ENCODE data around the gene TLK2. TPM values are rescaled to one million over a fixed set of nuclear protein-coding genes. Genes with fewer than 3 reads are reported as not detected.
"Not testable (repeated sequence)": the region's sequence is repeated elsewhere in the genome, so short reads cannot be mapped to it uniquely, and the experiment has no call there.

TLK2 gene
- polyA plus RNA-seq, 1 donor (not counting 4 experiments of a cell fraction or from before 2014, with no cell fraction given) = 33.4 TPM

DNA sequence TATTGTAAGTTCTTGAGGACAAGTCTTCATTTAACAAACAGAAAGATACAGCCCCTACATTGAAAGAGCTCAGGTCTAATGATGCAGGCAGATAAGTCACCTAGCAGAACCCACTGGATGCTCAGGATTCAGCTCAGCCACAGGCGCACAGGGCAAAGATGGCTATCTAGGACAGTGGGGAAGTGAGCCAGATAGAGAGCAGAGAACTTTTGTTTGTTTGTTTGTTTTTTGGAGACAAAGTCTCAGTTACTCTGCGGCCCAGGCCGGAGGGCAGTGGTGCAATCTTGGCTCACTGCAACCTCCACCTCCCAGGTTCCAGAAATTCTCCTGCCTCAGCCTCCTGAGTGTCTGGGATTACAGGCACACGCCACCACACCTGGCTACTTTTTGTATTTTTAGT, 34.6 kb upstream of the TLK2 start:
- no peak overlapping the region for H3K27ac ChIP-seq (ENCODE audit: control insufficient read depth, insufficient read depth, low read length)
- no peak overlapping the region for H3K4me2 ChIP-seq (ENCODE audit: control insufficient read depth, extremely low read depth, insufficient read depth, low read depth, low read length)
- H2AFZ ChIP-seq (ENCODE audit: control insufficient read depth, low read length) = no peak overlapping the region
- dilution Hi-C loops (cut with MboI; ENCODE audit: extremely low pct_ligation_motif_present, low sequenced_read_pairs) = no loop called here
- no peaks in the 10 kb centered on the region for H3K27me3 ChIP-seq (ENCODE audit: control insufficient read depth, extremely low read depth, insufficient read depth, low read length)
- H3K9ac ChIP-seq (ENCODE audit: control insufficient read depth, extremely low read depth, insufficient read depth, low read length) = no peak overlapping the region
- H3K4me1 ChIP-seq (ENCODE audit: control insufficient read depth, extremely low read depth, insufficient read depth, low read length) = no peaks in the 10 kb centered on the region
- no peak for DNase-seq (ENCODE audit: low read depth, low spot score)
- no peak for FAIRE-seq
- no peaks in the 10 kb centered on the region for H4K20me1 ChIP-seq (ENCODE audit: control insufficient read depth, extremely low read depth, insufficient read depth, low read length)
- no peak for TF ChIP-seq EZH2 (IDR thresholded peaks at IDR 0.05; ENCODE audit: low read length)
- TF ChIP-seq, protein P1, sequence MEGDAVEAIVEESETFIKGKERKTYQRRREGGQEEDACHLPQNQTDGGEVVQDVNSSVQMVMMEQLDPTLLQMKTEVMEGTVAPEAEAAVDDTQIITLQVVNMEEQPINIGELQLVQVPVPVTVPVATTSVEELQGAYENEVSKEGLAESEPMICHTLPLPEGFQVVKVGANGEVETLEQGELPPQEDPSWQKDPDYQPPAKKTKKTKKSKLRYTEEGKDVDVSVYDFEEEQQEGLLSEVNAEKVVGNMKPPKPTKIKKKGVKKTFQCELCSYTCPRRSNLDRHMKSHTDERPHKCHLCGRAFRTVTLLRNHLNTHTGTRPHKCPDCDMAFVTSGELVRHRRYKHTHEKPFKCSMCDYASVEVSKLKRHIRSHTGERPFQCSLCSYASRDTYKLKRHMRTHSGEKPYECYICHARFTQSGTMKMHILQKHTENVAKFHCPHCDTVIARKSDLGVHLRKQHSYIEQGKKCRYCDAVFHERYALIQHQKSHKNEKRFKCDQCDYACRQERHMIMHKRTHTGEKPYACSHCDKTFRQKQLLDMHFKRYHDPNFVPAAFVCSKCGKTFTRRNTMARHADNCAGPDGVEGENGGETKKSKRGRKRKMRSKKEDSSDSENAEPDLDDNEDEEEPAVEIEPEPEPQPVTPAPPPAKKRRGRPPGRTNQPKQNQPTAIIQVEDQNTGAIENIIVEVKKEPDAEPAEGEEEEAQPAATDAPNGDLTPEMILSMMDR (optimal IDR thresholded peaks at IDR 0.05 in 1 of 3, IDR thresholded peaks at IDR 0.05 in 1 of 3, conservative IDR thresholded peaks at IDR 0.05 in 1 of 3; ENCODE audit: extremely low read depth in 1 of 3, insufficient read depth in 2 of 3, low read length in 3 of 3) = no peak
- no peaks in the 10 kb centered on the region for H3K9me3 ChIP-seq (ENCODE audit: control insufficient read depth, low read depth, low read length)
- H3K4me3 ChIP-seq (ENCODE audit: control insufficient read depth in 2 of 3, extremely low read depth in 1 of 3, insufficient read depth in 2 of 3, low read depth in 1 of 3, low read length in 3 of 3) = no peak overlapping the region
- no peaks in the 10 kb centered on the region for H3K9me1 ChIP-seq (ENCODE audit: control insufficient read depth, extremely low read depth, insufficient read depth, low read length)
- H3K36me3 ChIP-seq (ENCODE audit: control insufficient read depth in 2 of 2, extremely low read depth in 1 of 2, insufficient read depth in 2 of 2, low read length in 2 of 2) = peaks cover 8 to 19% of the 10 kb centered on the region in 2 experiments
- H3K79me2 ChIP-seq (ENCODE audit: control insufficient read depth, insufficient read depth, low read length) = no peaks in the 10 kb centered on the region

DNA sequence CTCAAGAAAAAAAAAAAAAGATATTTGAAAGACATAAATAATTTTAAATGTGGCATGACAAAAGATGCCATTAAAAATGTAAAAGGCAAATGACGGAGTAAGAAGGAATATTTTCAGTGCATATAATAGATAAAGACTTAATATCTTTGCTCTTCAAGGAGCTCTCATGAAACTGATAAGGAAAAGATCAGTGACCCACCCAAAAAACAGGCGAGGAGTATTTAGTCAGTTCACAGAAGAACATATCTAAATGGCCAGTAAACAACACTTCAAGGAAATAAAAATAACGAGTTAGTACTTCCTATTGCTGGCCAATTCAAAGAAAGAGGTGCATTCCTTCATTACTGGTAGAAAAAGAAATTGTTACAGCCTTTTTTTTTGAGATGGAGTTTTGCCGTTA, 32.8 kb upstream of the TLK2 start:
- H3K4me1 ChIP-seq (ENCODE audit: control insufficient read depth, extremely low read depth, insufficient read depth, low read length); DNase-seq (ENCODE audit: low read depth, low spot score); H3K4me3 ChIP-seq (ENCODE audit: control insufficient read depth in 2 of 3, extremely low read depth in 1 of 3, insufficient read depth in 2 of 3, low read depth in 1 of 3, low read length in 3 of 3); H3K9ac ChIP-seq (ENCODE audit: control insufficient read depth, extremely low read depth, insufficient read depth, low read length); H3K4me2 ChIP-seq (ENCODE audit: control insufficient read depth, extremely low read depth, insufficient read depth, low read depth, low read length); H3K9me3 ChIP-seq (ENCODE audit: control insufficient read depth, low read depth, low read length); H3K27me3 ChIP-seq (ENCODE audit: control insufficient read depth, extremely low read depth, insufficient read depth, low read length); H2AFZ ChIP-seq (ENCODE audit: control insufficient read depth, low read length); H3K27ac ChIP-seq (ENCODE audit: control insufficient read depth, insufficient read depth, low read length); FAIRE-seq; H3K79me2 ChIP-seq (ENCODE audit: control insufficient read depth, insufficient read depth, low read length); H4K20me1 ChIP-seq (ENCODE audit: control insufficient read depth, extremely low read depth, insufficient read depth, low read length); H3K9me1 ChIP-seq (ENCODE audit: control insufficient read depth, extremely low read depth, insufficient read depth, low read length); dilution Hi-C loops (cut with MboI; ENCODE audit: extremely low pct_ligation_motif_present, low sequenced_read_pairs): not testable (repeated sequence)
- peaks cover 8 to 17% of the 10 kb centered on the region in 2 experiments for H3K36me3 ChIP-seq (ENCODE audit: control insufficient read depth in 2 of 2, extremely low read depth in 1 of 2, insufficient read depth in 2 of 2, low read length in 2 of 2)

DNA sequence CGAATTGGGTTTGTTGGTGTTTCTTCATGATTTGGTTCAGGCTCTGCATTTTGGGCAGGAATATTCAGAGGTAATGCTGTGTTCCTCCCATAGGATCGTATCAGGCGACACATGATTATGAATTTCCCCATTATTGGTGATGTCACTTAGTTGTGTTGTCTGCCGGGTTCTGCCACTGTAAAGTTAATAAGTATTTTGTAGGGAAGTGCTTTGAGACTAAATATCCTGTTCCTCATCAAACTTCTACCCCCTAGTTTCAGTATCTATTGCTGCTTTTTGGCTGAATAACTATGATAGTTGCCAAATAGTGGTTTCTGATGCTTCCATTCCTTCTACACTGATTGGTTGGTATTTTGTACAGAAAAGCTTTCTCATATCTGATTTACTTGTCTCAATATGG, 26.4 kb upstream of the TLK2 start:
- H3K4me1 ChIP-seq (ENCODE audit: control insufficient read depth, extremely low read depth, insufficient read depth, low read length); H2AFZ ChIP-seq (ENCODE audit: control insufficient read depth, low read length); H3K27ac ChIP-seq (ENCODE audit: control insufficient read depth, insufficient read depth, low read length); H3K4me2 ChIP-seq (ENCODE audit: control insufficient read depth, extremely low read depth, insufficient read depth, low read depth, low read length); H4K20me1 ChIP-seq (ENCODE audit: control insufficient read depth, extremely low read depth, insufficient read depth, low read length); H3K4me3 ChIP-seq (ENCODE audit: control insufficient read depth in 2 of 3, extremely low read depth in 1 of 3, insufficient read depth in 2 of 3, low read depth in 1 of 3, low read length in 3 of 3); H3K36me3 ChIP-seq (ENCODE audit: control insufficient read depth in 2 of 2, extremely low read depth in 1 of 2, insufficient read depth in 2 of 2, low read length in 2 of 2); H3K79me2 ChIP-seq (ENCODE audit: control insufficient read depth, insufficient read depth, low read length); dilution Hi-C loops (cut with MboI; ENCODE audit: extremely low pct_ligation_motif_present, low sequenced_read_pairs); DNase-seq (ENCODE audit: low read depth, low spot score); H3K9me1 ChIP-seq (ENCODE audit: control insufficient read depth, extremely low read depth, insufficient read depth, low read length); H3K9ac ChIP-seq (ENCODE audit: control insufficient read depth, extremely low read depth, insufficient read depth, low read length); H3K27me3 ChIP-seq (ENCODE audit: control insufficient read depth, extremely low read depth, insufficient read depth, low read length); H3K9me3 ChIP-seq (ENCODE audit: control insufficient read depth, low read depth, low read length): not testable (repeated sequence)
- FAIRE-seq = peak; percentile 48

DNA sequence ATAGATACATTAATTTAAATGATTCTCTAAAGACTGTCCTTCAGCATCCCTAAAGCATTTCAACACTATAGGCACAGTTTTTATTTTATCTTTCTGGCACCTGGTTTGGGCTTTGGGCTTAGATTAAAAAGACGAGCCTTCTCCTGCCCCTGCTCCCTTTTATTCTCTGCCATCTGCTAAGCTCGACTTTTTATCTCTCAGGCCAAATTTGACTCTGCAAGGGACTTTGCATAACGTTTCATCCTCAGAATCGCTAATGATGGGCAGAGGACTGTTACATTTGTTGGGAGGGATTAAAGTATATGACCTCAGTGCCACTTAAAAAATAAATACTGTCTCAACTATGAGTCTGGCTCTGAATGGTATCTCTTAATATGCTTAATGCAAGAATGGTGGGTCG, 25.6 kb upstream of the TLK2 start:
- H3K27me3 ChIP-seq (ENCODE audit: control insufficient read depth, extremely low read depth, insufficient read depth, low read length); H3K9ac ChIP-seq (ENCODE audit: control insufficient read depth, extremely low read depth, insufficient read depth, low read length); H3K9me1 ChIP-seq (ENCODE audit: control insufficient read depth, extremely low read depth, insufficient read depth, low read length); H3K79me2 ChIP-seq (ENCODE audit: control insufficient read depth, insufficient read depth, low read length); H2AFZ ChIP-seq (ENCODE audit: control insufficient read depth, low read length); H3K9me3 ChIP-seq (ENCODE audit: control insufficient read depth, low read depth, low read length); H3K4me3 ChIP-seq (ENCODE audit: control insufficient read depth in 2 of 3, extremely low read depth in 1 of 3, insufficient read depth in 2 of 3, low read depth in 1 of 3, low read length in 3 of 3); FAIRE-seq; H4K20me1 ChIP-seq (ENCODE audit: control insufficient read depth, extremely low read depth, insufficient read depth, low read length); H3K4me2 ChIP-seq (ENCODE audit: control insufficient read depth, extremely low read depth, insufficient read depth, low read depth, low read length); dilution Hi-C loops (cut with MboI; ENCODE audit: extremely low pct_ligation_motif_present, low sequenced_read_pairs); H3K27ac ChIP-seq (ENCODE audit: control insufficient read depth, insufficient read depth, low read length); H3K36me3 ChIP-seq (ENCODE audit: control insufficient read depth in 2 of 2, extremely low read depth in 1 of 2, insufficient read depth in 2 of 2, low read length in 2 of 2); H3K4me1 ChIP-seq (ENCODE audit: control insufficient read depth, extremely low read depth, insufficient read depth, low read length); DNase-seq (ENCODE audit: low read depth, low spot score): not testable (repeated sequence)

Measured in keratinocyte (primary cell).